Nephron progenitor cell (in vitro differentiated cells): ENCODE data around the gene ZRANB2.

ENCODE experiments used
- DNase-seq: peaks from one replicate; pipeline ENCODE4 v3.0.0; 2021
- H3K27ac Mint-ChIP-seq: 2 replicates; pipeline ENCODE4 v1.8.0; 2021; ENCODE audit warnings: mild to moderate bottlenecking, moderate library complexity, mixed read lengths
- H3K27me3 Mint-ChIP-seq: 2 replicates; pipeline ENCODE4 v1.8.0; 2021; ENCODE audit warnings: mild to moderate bottlenecking, low read depth, mixed read lengths; ENCODE audit not compliant: poor library complexity
- H3K36me3 Mint-ChIP-seq: 2 replicates; pipeline ENCODE4 v1.8.0; 2021; ENCODE audit warnings: low read depth, mixed read lengths
- H3K4me1 Mint-ChIP-seq: 2 replicates; pipeline ENCODE4 v1.8.0; 2021; ENCODE audit warnings: mixed read lengths
- H3K4me3 Mint-ChIP-seq: 2 replicates; pipeline ENCODE4 v1.8.0; 2021; ENCODE audit warnings: mild to moderate bottlenecking, moderate library complexity, mixed read lengths
- H3K9me3 Mint-ChIP-seq: 2 replicates; pipeline ENCODE4 v1.8.0; 2021; ENCODE audit warnings: mild to moderate bottlenecking, moderate library complexity, mixed read lengths
- CTCF ChIP-seq: fragments of 200-600 bp; sonication (generic); IDR thresholded peaks from 2 replicates; pipeline ENCODE4 v1.5.0; 2021; ENCODE audit warnings: antibody characterized with exemption

ZRANB2 gene

GRCh38 chr1:71080739-71081696 is at the start of gene ZRANB2:
ZRANB2 (minus strand) TSS chr1:71081035; CDS start chr1:71080995, 40 bp downstream.
- Mint-ChIP-seq H3K27ac (peak within 1 kb of the TSS; percentile 100), H3K27me3 (peaks cover 24% of the 10 kb centered on the region), H3K4me3 (peak within 1 kb of the TSS; percentile 96), H3K36me3 (peaks cover 13% of the 10 kb centered on the region), H3K9me3 (peaks cover 4% of the 10 kb centered on the region), H3K4me1 (peaks cover 29% of the 10 kb centered on the region)
- TF ChIP-seq CTCF: peak; percentile 43
- peak; percentile 83 for DNase-seq

GRCh38 chr1:71128060-71128459 is 47.2 kb upstream of the ZRANB2 start:
- H3K27me3 Mint-ChIP-seq: peaks cover 5% of the 10 kb centered on the region
- H3K4me1 Mint-ChIP-seq: no peaks in the 10 kb centered on the region
- H3K27ac Mint-ChIP-seq: no peak overlapping the region
- peaks cover 56% of the 10 kb centered on the region for H3K9me3 Mint-ChIP-seq
- no peak overlapping the region for H3K4me3 Mint-ChIP-seq
- peaks cover 1% of the 10 kb centered on the region for H3K36me3 Mint-ChIP-seq
- DNase-seq: no peak
- no peak for TF ChIP-seq CTCF

GRCh38 chr1:71118086-71118485 is 37.3 kb upstream of the ZRANB2 start:
- Mint-ChIP-seq H3K36me3 (peaks cover 5% of the 10 kb centered on the region), H3K4me1 (no peaks in the 10 kb centered on the region), H3K9me3 (peaks cover 18% of the 10 kb centered on the region), H3K4me3 (no peak overlapping the region), H3K27ac (no peak overlapping the region), H3K27me3 (peaks cover 8% of the 10 kb centered on the region)
- no peak for DNase-seq
- TF ChIP-seq CTCF: no peak

GRCh38 chr1:71116729-71117128 is 35.9 kb upstream of the ZRANB2 start:
- H3K27ac Mint-ChIP-seq: no peak overlapping the region

GRCh38 chr1:71106658-71107322 is 26.0 kb upstream of the ZRANB2 start:
- H3K36me3 Mint-ChIP-seq: no peaks in the 10 kb centered on the region
- no peak for DNase-seq
- no peak for TF ChIP-seq CTCF
- no peak overlapping the region for H3K4me3 Mint-ChIP-seq
- H3K4me1 Mint-ChIP-seq: no peaks in the 10 kb centered on the region
- H3K27me3 Mint-ChIP-seq: no peaks in the 10 kb centered on the region
- H3K9me3 Mint-ChIP-seq: peaks cover 5% of the 10 kb centered on the region
- no peak overlapping the region for H3K27ac Mint-ChIP-seq

More at GRCh38 chr1:71116729-71117128, 35.9 kb upstream of the ZRANB2 start:
- TF ChIP-seq CTCF: no peak
- H3K9me3 Mint-ChIP-seq: peaks cover 5% of the 10 kb centered on the region
- no peak overlapping the region for H3K4me3 Mint-ChIP-seq
- no peaks in the 10 kb centered on the region for H3K4me1 Mint-ChIP-seq
- H3K27me3 Mint-ChIP-seq: peaks cover 4% of the 10 kb centered on the region
- no peak for DNase-seq
- no peaks in the 10 kb centered on the region for H3K36me3 Mint-ChIP-seq
